IMR-90 (cell line): ENCODE results near the gene ADCY9.

Experiments
- CEBPB ChIP-seq: IDR thresholded peaks from 2 replicates; pipeline ENCODE4 v1.6.1; 2012; ENCODE audit warnings: low read depth, low read length, improper control_type of control experiment
- POLR2A ChIP-seq: IDR thresholded peaks from 2 replicates; pipeline ENCODE4 v1.6.1; 2012; ENCODE audit warnings: mild to moderate bottlenecking, low read depth, low read length
- RAD21 ChIP-seq: IDR thresholded peaks from 2 replicates; pipeline ENCODE4 v1.6.1; 2012; ENCODE audit warnings: low read length, improper control_type of control experiment
- RCOR1 ChIP-seq: IDR thresholded peaks from 2 replicates; pipeline ENCODE4 v1.6.1; 2012; ENCODE audit warnings: mild to moderate bottlenecking, low read length, improper control_type of control experiment; ENCODE audit not compliant: insufficient replicate concordance
- TF ChIP-seq, protein P1 (sequence below): conservative IDR thresholded peaks from 2 replicates; pipeline ENCODE4 v1.5.1; 2012; ENCODE audit warnings: mild to moderate bottlenecking, low read depth, low read length, improper control_type of control experiment

- TF ChIP-seq RAD21 (no peak), POLR2A (no peak), CEBPB (no peak), RCOR1 (no peak)
- TF ChIP-seq, protein P1, sequence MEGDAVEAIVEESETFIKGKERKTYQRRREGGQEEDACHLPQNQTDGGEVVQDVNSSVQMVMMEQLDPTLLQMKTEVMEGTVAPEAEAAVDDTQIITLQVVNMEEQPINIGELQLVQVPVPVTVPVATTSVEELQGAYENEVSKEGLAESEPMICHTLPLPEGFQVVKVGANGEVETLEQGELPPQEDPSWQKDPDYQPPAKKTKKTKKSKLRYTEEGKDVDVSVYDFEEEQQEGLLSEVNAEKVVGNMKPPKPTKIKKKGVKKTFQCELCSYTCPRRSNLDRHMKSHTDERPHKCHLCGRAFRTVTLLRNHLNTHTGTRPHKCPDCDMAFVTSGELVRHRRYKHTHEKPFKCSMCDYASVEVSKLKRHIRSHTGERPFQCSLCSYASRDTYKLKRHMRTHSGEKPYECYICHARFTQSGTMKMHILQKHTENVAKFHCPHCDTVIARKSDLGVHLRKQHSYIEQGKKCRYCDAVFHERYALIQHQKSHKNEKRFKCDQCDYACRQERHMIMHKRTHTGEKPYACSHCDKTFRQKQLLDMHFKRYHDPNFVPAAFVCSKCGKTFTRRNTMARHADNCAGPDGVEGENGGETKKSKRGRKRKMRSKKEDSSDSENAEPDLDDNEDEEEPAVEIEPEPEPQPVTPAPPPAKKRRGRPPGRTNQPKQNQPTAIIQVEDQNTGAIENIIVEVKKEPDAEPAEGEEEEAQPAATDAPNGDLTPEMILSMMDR, result no peak
Measured at GRCh38 chr16:4019371-4019791, 96.9 kb downstream of the ADCY9 start.
